BJ (cell line): ENCODE data around the gene TPST1. TPM values are rescaled to one million over a fixed set of nuclear protein-coding genes. Genes with fewer than 3 reads are reported as not detected.
"Not testable (repeated sequence)": the region's sequence is repeated elsewhere in the genome, so short reads cannot be mapped to it uniquely, and the experiment has no call there.

ENCODE experiments used
- CTCF ChIA-PET: fragments of 350-600 bp; formaldehyde crosslinking; extraction: SDS; loops from one replicate; lab custom pipeline; 2021; ENCODE audit warnings: antibody characterized with exemption, inconsistent platforms; lab: Yijun Ruan, JAX
- POLR2A ChIA-PET: fragments of 300-600 bp; sonication (Branson Sonifier 250); formaldehyde crosslinking; extraction: SDS; loops from one replicate; lab custom pipeline; 2021; ENCODE audit warnings: antibody characterized with exemption; lab: Charles Lee
- DNase-seq: peaks from one replicate; pipeline ENCODE4 v3.0.0-alpha.2; 2011; ENCODE audit warnings: low read depth
- H3K27me3 ChIP-seq: 2 replicates; pipeline ENCODE4 v1.6.0; 2011; ENCODE audit warnings: low read length; ENCODE audit not compliant: control insufficient read depth, insufficient read depth
- H3K36me3 ChIP-seq: 2 replicates; pipeline ENCODE4 v1.5.1; 2011; ENCODE audit warnings: low read length; ENCODE audit not compliant: control insufficient read depth, insufficient read depth
- H3K4me3 ChIP-seq: 2 replicates; pipeline ENCODE4 v1.5.1; 2011; ENCODE audit warnings: low read depth, mild to moderate bottlenecking, control low read depth, low read length
- CTCF ChIP-seq: IDR thresholded peaks from 2 replicates; pipeline ENCODE4 v1.5.1; 2011; ENCODE audit warnings: low read depth, mild to moderate bottlenecking, control low read depth, inconsistent platforms, low read length, moderate library complexity; ENCODE audit not compliant: insufficient read depth
- polyA plus RNA-seq: library from polyadenylated mRNA; depleted of rRNA; stranded (reverse); fragments of >200 nt; gene quantifications from 2 replicates; pipeline ENCODE4 v1.2.3, GENCODE V29; 2011; rRNA removed
- small RNA-seq: library from RNA; depleted of rRNA; stranded (forward); fragments of <200 nt; gene quantifications from one replicate; pipeline ENCODE3, GENCODE V24; 2012; ENCODE audit warnings: low replicate concordance, low read depth; ENCODE audit not compliant: insufficient read length

Gene TPST1
- polyA plus RNA-seq, 1 experiment, result 34.9 TPM

- DNase-seq, result no peak
- no peaks in the 10 kb centered on the region for H3K27me3 ChIP-seq
- POLR2A ChIA-PET, result no interaction called here
- H3K36me3 ChIP-seq, result no peaks in the 10 kb centered on the region; the same call in 1 of the 2 replicates
- CTCF ChIA-PET, result interaction anchor here (0.6 kb wide), 1 partner anchor 42 kb away, joined by 3 read pairs; no protein-coding TSS in a partner anchor
- no peak overlapping the region for H3K4me3 ChIP-seq
- no peak for TF ChIP-seq CTCF
These were observed 194.4 kb downstream of the TPST1 start for GRCh38 chr7:66399566-66399965.

GRCh38 chr7:66400400-66400799 lies 195.3 kb downstream of the TPST1 start:
- Histone ChIP-seq H3K27me3 (no peaks in the 10 kb centered on the region), H3K36me3 (no peaks in the 10 kb centered on the region; the same call in 1 of the 2 replicates), H3K4me3 (no peak overlapping the region)
- TF ChIP-seq CTCF, result no peak
- CTCF ChIA-PET, result interaction anchor here (0.6 kb wide), 1 partner anchor 1153 kb away, joined by 3 read pairs; no protein-coding TSS in a partner anchor
- POLR2A ChIA-PET, result no interaction called here
- DNase-seq, result no peak

GRCh38 chr7:66401126-66401525 lies 196.0 kb downstream of the TPST1 start:
- H3K27me3 ChIP-seq, DNase-seq, H3K4me3 ChIP-seq, H3K36me3 ChIP-seq, POLR2A ChIA-PET: not testable (repeated sequence)
- CTCF ChIA-PET, result interaction anchor here (0.6 kb wide), 1 partner anchor 1154 kb away, joined by 3 read pairs; no protein-coding TSS in a partner anchor

- CTCF ChIA-PET, DNase-seq, H3K27me3 ChIP-seq, POLR2A ChIA-PET, H3K4me3 ChIP-seq, H3K36me3 ChIP-seq: not testable (repeated sequence)
These were observed 196.8 kb downstream of the TPST1 start for GRCh38 chr7:66401932-66402331.

GRCh38 chr7:66403564-66403963 lies 198.4 kb downstream of the TPST1 start:
- DNase-seq, result no peak
- no peak overlapping the region for H3K4me3 ChIP-seq
- CTCF ChIA-PET, result no interaction called here
- no peak for TF ChIP-seq CTCF
- no peaks in the 10 kb centered on the region for H3K27me3 ChIP-seq
- POLR2A ChIA-PET, result no interaction called here
- peaks cover 1% of the 10 kb centered on the region; the same call in 1 of the 2 replicates for H3K36me3 ChIP-seq

GRCh38 chr7:66409493-66409892 lies 204.4 kb downstream of the TPST1 start:
- Histone ChIP-seq H3K27me3 (no peaks in the 10 kb centered on the region), H3K36me3 (peaks cover 1% of the 10 kb centered on the region; the same call in 1 of the 2 replicates), H3K4me3 (no peak overlapping the region)
- DNase-seq, result no peak
- ChIA-PET POLR2A (no interaction called here), CTCF (no interaction called here)
- no peak for TF ChIP-seq CTCF

Small RNA genes within 50 kb of the gene (small RNA-seq; reads per million reads assigned to genes)
- gene RNU6-313P, result not detected

Other genes with a start within 250 kb of the TPST1 start
- 32.5 and 67.8 TPM in 2 replicates for gene GUSB, start 223.1 kb upstream of the TPST1 start, polyA plus RNA-seq
- 37.1 and 57.2 TPM in 2 replicates for gene ASL, start 129.5 kb upstream of the TPST1 start, polyA plus RNA-seq
- gene CRCP, start 90.5 kb upstream of the TPST1 start, polyA plus RNA-seq, result 24.7 and 24.8 TPM in 2 replicates